Keratinocyte (primary cell): ENCODE data around the gene CCDC12.

Experiments used
- EZH2 ChIP-seq: IDR thresholded peaks from one replicate; pipeline ENCODE4 v1.6.1; 2012; ENCODE audit warnings: inconsistent platforms, mild to moderate bottlenecking, low read length, moderate library complexity
- TF ChIP-seq, protein P1 (sequence below), 3 experiments: IDR thresholded peaks in 1 of 3; conservative IDR thresholded peaks in 1 of 3; optimal IDR thresholded peaks in 1 of 3; 2 replicates in 2 of 3; 3 replicates in 1 of 3; pipeline versions ENCODE3 to v1.5.1; 2011; ENCODE audit warnings: low read length in 3 of 3, mild to moderate bottlenecking in 3 of 3, moderate library complexity in 2 of 3, control low read depth in 1 of 3, inconsistent platforms in 1 of 3; ENCODE audit not compliant: insufficient read depth in 2 of 3; ENCODE audit errors: extremely low read depth in 1 of 3

GRCh38 chr3:46960081-46960701 is 16.4 kb downstream of the CCDC12 start:
- TF ChIP-seq EZH2 = no peak
- TF ChIP-seq, protein P1, sequence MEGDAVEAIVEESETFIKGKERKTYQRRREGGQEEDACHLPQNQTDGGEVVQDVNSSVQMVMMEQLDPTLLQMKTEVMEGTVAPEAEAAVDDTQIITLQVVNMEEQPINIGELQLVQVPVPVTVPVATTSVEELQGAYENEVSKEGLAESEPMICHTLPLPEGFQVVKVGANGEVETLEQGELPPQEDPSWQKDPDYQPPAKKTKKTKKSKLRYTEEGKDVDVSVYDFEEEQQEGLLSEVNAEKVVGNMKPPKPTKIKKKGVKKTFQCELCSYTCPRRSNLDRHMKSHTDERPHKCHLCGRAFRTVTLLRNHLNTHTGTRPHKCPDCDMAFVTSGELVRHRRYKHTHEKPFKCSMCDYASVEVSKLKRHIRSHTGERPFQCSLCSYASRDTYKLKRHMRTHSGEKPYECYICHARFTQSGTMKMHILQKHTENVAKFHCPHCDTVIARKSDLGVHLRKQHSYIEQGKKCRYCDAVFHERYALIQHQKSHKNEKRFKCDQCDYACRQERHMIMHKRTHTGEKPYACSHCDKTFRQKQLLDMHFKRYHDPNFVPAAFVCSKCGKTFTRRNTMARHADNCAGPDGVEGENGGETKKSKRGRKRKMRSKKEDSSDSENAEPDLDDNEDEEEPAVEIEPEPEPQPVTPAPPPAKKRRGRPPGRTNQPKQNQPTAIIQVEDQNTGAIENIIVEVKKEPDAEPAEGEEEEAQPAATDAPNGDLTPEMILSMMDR (optimal IDR thresholded peaks at IDR 0.05 in 1 of 3, IDR thresholded peaks at IDR 0.05 in 1 of 3, conservative IDR thresholded peaks at IDR 0.05 in 1 of 3; ENCODE audit: extremely low read depth in 1 of 3, insufficient read depth in 2 of 3, low read length in 3 of 3) = no peak
